Endothelial cell (in vitro differentiated cells): ENCODE data around the gene ACOD1. TPM values are rescaled to one million over a fixed set of nuclear protein-coding genes. Genes with fewer than 3 reads are reported as not detected.

Source experiments
- DNase-seq: peaks from one replicate; pipeline ENCODE4 v3.0.0; 2021; ENCODE audit warnings: low spot score
- H3K27ac Mint-ChIP-seq: one replicate; pipeline ENCODE4 v1.8.0; 2021; ENCODE audit warnings: mixed read lengths, inconsistent platforms; ENCODE audit not compliant: unreplicated experiment
- H3K27me3 Mint-ChIP-seq: one replicate; pipeline ENCODE4 v1.8.0; 2021; ENCODE audit warnings: mild to moderate bottlenecking, moderate library complexity, mixed read lengths, inconsistent platforms; ENCODE audit not compliant: unreplicated experiment
- H3K36me3 Mint-ChIP-seq: one replicate; pipeline ENCODE4 v1.8.0; 2021; ENCODE audit warnings: mild to moderate bottlenecking, low read depth, mixed read lengths, inconsistent platforms; ENCODE audit not compliant: unreplicated experiment
- H3K4me1 Mint-ChIP-seq: one replicate; pipeline ENCODE4 v1.8.0; 2021; ENCODE audit warnings: mild to moderate bottlenecking, mixed read lengths, inconsistent platforms; ENCODE audit not compliant: unreplicated experiment
- H3K4me3 Mint-ChIP-seq: one replicate; pipeline ENCODE4 v1.8.0; 2021; ENCODE audit warnings: mild to moderate bottlenecking, mixed read lengths, inconsistent platforms; ENCODE audit not compliant: unreplicated experiment
- H3K9me3 Mint-ChIP-seq: one replicate; pipeline ENCODE4 v1.8.0; 2021; ENCODE audit warnings: mixed read lengths, inconsistent platforms; ENCODE audit not compliant: unreplicated experiment
- total RNA-seq: library from RNA; stranded (reverse); fragmentation: NEBNext Ultra II Directional; extraction: Animal tissue kit (Norgen Biotek cat#: 25700); gene quantifications from one replicate; pipeline ENCODE4 v1.2.1, GENCODE V29; 2021; ENCODE audit not compliant: unreplicated experiment
- TF ChIP-seq, protein P1 (sequence below): fragments of 200-600 bp; sonication (generic); IDR thresholded peaks from one replicate; pipeline ENCODE4 v1.5.0; 2021; ENCODE audit warnings: antibody characterized with exemption; ENCODE audit not compliant: unreplicated experiment

ACOD1 gene
- total RNA-seq, 1 donor from 2014 or later, result not detected

DNA sequence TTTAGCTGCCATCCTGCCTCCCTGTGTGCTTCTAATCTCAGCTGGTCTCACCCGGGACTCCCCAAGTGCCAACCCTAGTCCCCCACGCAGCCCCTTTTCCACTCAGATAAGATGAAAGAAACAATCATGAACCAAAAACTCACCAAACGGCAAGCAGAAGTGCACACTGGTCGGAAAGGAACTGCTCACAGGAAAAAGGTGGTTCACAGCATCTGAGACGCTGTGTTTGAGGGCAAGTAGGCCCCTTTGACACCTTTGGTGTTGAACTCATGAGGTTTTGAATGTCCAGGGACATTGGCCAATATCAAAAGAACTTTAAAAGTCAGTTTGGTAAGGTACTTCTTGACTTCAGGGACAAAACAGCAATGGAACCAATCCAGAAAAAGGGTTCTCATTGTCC is 20.4 kb upstream of the ACOD1 start:
- DNase-seq, result no peak
- no peaks in the 10 kb centered on the region for H3K9me3 Mint-ChIP-seq
- no peak overlapping the region for H3K27ac Mint-ChIP-seq
- no peak overlapping the region for H3K4me3 Mint-ChIP-seq
- TF ChIP-seq, protein P1, sequence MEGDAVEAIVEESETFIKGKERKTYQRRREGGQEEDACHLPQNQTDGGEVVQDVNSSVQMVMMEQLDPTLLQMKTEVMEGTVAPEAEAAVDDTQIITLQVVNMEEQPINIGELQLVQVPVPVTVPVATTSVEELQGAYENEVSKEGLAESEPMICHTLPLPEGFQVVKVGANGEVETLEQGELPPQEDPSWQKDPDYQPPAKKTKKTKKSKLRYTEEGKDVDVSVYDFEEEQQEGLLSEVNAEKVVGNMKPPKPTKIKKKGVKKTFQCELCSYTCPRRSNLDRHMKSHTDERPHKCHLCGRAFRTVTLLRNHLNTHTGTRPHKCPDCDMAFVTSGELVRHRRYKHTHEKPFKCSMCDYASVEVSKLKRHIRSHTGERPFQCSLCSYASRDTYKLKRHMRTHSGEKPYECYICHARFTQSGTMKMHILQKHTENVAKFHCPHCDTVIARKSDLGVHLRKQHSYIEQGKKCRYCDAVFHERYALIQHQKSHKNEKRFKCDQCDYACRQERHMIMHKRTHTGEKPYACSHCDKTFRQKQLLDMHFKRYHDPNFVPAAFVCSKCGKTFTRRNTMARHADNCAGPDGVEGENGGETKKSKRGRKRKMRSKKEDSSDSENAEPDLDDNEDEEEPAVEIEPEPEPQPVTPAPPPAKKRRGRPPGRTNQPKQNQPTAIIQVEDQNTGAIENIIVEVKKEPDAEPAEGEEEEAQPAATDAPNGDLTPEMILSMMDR, result no peak
- H3K27me3 Mint-ChIP-seq, result no peaks in the 10 kb centered on the region
- no peaks in the 10 kb centered on the region for H3K36me3 Mint-ChIP-seq
- no peaks in the 10 kb centered on the region for H3K4me1 Mint-ChIP-seq

DNA sequence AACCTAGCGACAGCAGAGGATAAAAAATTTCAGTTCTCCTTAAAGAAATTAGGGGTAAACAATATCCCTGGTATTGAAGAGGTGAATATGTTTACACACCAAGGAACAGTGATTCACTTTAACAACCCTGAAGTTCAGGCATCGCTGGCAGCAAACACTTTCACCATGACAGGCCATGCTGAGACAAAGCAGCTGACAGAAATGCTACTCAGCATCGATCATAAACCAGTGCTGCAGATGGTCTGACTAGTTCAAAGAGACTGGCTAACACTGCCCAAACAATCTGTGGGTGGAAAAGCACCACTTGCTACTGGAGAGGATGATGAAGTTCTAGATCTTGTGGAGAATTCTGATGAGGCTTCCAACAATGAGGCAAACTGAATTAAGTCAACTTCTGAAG is 19.9 kb upstream of the ACOD1 start:
- no peak for DNase-seq
- H3K4me1 Mint-ChIP-seq, result no peaks in the 10 kb centered on the region
- no peaks in the 10 kb centered on the region for H3K9me3 Mint-ChIP-seq
- no peak overlapping the region for H3K27ac Mint-ChIP-seq
- TF ChIP-seq, protein P1, result no peak
- no peaks in the 10 kb centered on the region for H3K27me3 Mint-ChIP-seq
- no peaks in the 10 kb centered on the region for H3K36me3 Mint-ChIP-seq
- H3K4me3 Mint-ChIP-seq, result no peak overlapping the region

DNA sequence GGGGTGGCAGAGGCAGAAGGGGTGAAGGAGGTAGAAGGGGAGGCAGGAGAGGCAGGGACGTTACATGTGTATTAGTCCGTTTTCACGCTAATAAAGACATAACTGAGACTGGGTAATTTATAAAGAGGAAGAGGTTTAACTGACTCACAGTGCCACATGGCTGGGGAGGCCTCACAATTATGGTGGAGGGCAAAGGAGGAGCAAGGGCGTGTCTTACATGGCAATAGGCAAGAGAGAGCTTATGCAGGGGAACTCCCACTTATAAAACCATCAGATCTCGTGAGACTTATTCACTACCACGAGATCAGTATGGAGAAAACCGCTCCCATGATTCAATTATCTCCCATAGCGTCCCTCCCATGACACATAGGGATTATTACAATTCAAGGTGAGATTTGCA is 19.0 kb upstream of the ACOD1 start:
- Mint-ChIP-seq H3K4me3 (no peak overlapping the region), H3K36me3 (no peaks in the 10 kb centered on the region), H3K4me1 (no peaks in the 10 kb centered on the region), H3K27ac (no peak overlapping the region), H3K27me3 (no peaks in the 10 kb centered on the region), H3K9me3 (no peaks in the 10 kb centered on the region)
- DNase-seq, result no peak
- TF ChIP-seq, protein P1, result no peak

DNA sequence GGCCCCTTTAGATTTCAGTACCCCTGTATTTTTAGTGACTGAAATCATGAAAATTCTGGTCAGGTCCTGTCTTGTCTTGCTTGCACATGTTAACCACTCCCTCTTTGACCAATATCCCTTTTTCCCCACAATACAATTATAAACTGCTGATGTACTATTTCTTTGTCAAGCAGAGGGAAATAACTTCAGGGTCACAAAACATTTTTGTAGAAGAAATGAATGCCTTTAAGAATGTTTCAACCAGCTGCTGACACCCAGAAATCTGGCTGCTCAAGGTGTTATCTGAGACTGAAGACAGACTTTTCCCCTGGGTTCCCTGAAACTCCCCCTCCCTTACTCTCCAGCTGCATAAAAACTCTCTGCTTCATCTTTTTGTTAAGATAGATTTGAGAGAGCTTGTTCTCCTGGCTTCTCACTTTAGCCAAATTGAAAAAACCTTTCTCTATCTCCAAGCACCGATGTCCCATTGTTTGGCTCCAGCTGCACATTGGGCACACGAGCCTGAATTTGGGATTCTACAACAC is 18.4 kb upstream of the ACOD1 start:
- Mint-ChIP-seq H3K27me3 (no peaks in the 10 kb centered on the region), H3K9me3 (no peaks in the 10 kb centered on the region), H3K4me1 (no peaks in the 10 kb centered on the region), H3K27ac (no peak overlapping the region), H3K4me3 (no peak overlapping the region), H3K36me3 (no peaks in the 10 kb centered on the region)
- TF ChIP-seq, protein P1, result no peak
- DNase-seq, result no peak

DNA sequence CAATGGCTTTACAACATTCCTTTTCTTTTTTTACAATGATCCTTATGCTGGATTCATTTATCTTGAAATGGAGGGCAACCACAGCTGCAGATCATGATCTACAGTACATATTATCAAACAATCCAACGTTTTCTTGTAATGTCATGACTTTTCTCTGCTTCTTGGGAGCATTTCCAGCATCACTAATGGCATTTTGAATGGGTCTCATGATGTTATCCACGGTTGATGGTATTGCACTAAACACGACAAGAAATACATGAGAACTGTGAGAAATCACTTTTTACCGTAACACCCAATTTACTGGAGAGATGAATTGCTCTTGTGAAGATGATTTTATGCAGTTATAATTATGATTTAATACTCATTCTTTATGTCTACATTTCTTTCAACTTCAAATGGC is 16.2 kb upstream of the ACOD1 start:
- H3K9me3 Mint-ChIP-seq, result no peaks in the 10 kb centered on the region
- TF ChIP-seq, protein P1, result no peak
- no peaks in the 10 kb centered on the region for H3K36me3 Mint-ChIP-seq
- H3K27me3 Mint-ChIP-seq, result peaks cover 1% of the 10 kb centered on the region
- H3K27ac Mint-ChIP-seq, result no peak overlapping the region
- H3K4me1 Mint-ChIP-seq, result no peaks in the 10 kb centered on the region
- H3K4me3 Mint-ChIP-seq, result no peak overlapping the region
- DNase-seq, result no peak
